Measurements from ENCODE around the gene SPRTN.

SPRTN gene

GRCh38 chr1:231338270-231339128 lies at the start of gene SPRTN:
TSS of gene SPRTN (plus strand) at chr1:231338293. CDS start at chr1:231338384, 91 bp downstream.
- no peaks in the 10 kb centered on the region for H3K27me3 ChIP-seq (ENCODE audit: control insufficient read depth, insufficient read depth, low read length)
- H3K27ac ChIP-seq (ENCODE audit: low read depth, low read length): peak within 1 kb of the TSS; percentile 62; the same call in 1 of the 2 replicates
- H3K4me3 ChIP-seq (ENCODE audit: low read depth, low read length): peak within 1 kb of the TSS; percentile 94
- no peaks in the 10 kb centered on the region for H3K9me3 ChIP-seq (ENCODE audit: control insufficient read depth, insufficient read depth, low read depth, low read length)
- H3K36me3 ChIP-seq (ENCODE audit: control insufficient read depth, insufficient read depth, low read length): peaks cover 16% of the 10 kb centered on the region
- peaks cover 31% of the 10 kb centered on the region for H3K4me1 ChIP-seq (ENCODE audit: control insufficient read depth, insufficient read depth, low read length)
- H3K9ac ChIP-seq (ENCODE audit: low read length): peak within 1 kb of the TSS; percentile 92

- H3K9me3 ChIP-seq (ENCODE audit: control insufficient read depth, insufficient read depth, low read depth, low read length): no peaks in the 10 kb centered on the region
- H3K4me3 ChIP-seq (ENCODE audit: low read depth, low read length): no peak overlapping the region
- H3K9ac ChIP-seq (ENCODE audit: low read length): no peak overlapping the region
- no peaks in the 10 kb centered on the region for H3K36me3 ChIP-seq (ENCODE audit: control insufficient read depth, insufficient read depth, low read length)
- H3K4me1 ChIP-seq (ENCODE audit: control insufficient read depth, insufficient read depth, low read length): no peaks in the 10 kb centered on the region
- no peaks in the 10 kb centered on the region for H3K27me3 ChIP-seq (ENCODE audit: control insufficient read depth, insufficient read depth, low read length)
- H3K27ac ChIP-seq (ENCODE audit: low read depth, low read length): no peak overlapping the region
These were observed 42.2 kb upstream of the SPRTN start for GRCh38 chr1:231295938-231296337.

GRCh38 chr1:231301990-231302389 lies 36.1 kb upstream of the SPRTN start:
- H3K27ac ChIP-seq (ENCODE audit: low read depth, low read length): no peak overlapping the region
- H3K27me3 ChIP-seq (ENCODE audit: control insufficient read depth, insufficient read depth, low read length): no peaks in the 10 kb centered on the region
- H3K4me3 ChIP-seq (ENCODE audit: low read depth, low read length): no peak overlapping the region
- H3K9me3 ChIP-seq (ENCODE audit: control insufficient read depth, insufficient read depth, low read depth, low read length): no peaks in the 10 kb centered on the region
- no peaks in the 10 kb centered on the region for H3K36me3 ChIP-seq (ENCODE audit: control insufficient read depth, insufficient read depth, low read length)
- H3K4me1 ChIP-seq (ENCODE audit: control insufficient read depth, insufficient read depth, low read length): no peaks in the 10 kb centered on the region
- no peak overlapping the region for H3K9ac ChIP-seq (ENCODE audit: low read length)

- Histone ChIP-seq H3K27me3 (ENCODE audit: control insufficient read depth, insufficient read depth, low read length) (no peaks in the 10 kb centered on the region), H3K9me3 (ENCODE audit: control insufficient read depth, insufficient read depth, low read depth, low read length) (no peaks in the 10 kb centered on the region), H3K27ac (ENCODE audit: low read depth, low read length) (no peak overlapping the region), H3K36me3 (ENCODE audit: control insufficient read depth, insufficient read depth, low read length) (no peaks in the 10 kb centered on the region), H3K4me1 (ENCODE audit: control insufficient read depth, insufficient read depth, low read length) (no peaks in the 10 kb centered on the region), H3K4me3 (ENCODE audit: low read depth, low read length) (no peak overlapping the region), H3K9ac (ENCODE audit: low read length) (no peak overlapping the region)
These were observed 27.6 kb upstream of the SPRTN start for GRCh38 chr1:231310391-231310934.

GRCh38 chr1:231311720-231312431 lies 26.2 kb upstream of the SPRTN start:
- Histone ChIP-seq H3K36me3 (ENCODE audit: control insufficient read depth, insufficient read depth, low read length) (no peaks in the 10 kb centered on the region), H3K4me1 (ENCODE audit: control insufficient read depth, insufficient read depth, low read length) (no peaks in the 10 kb centered on the region), H3K9ac (ENCODE audit: low read length) (no peak overlapping the region), H3K27me3 (ENCODE audit: control insufficient read depth, insufficient read depth, low read length) (no peaks in the 10 kb centered on the region), H3K27ac (ENCODE audit: low read depth, low read length) (no peak overlapping the region), H3K4me3 (ENCODE audit: low read depth, low read length) (no peak overlapping the region), H3K9me3 (ENCODE audit: control insufficient read depth, insufficient read depth, low read depth, low read length) (no peaks in the 10 kb centered on the region)

GRCh38 chr1:231312432-231312788 lies 25.7 kb upstream of the SPRTN start:
- no peaks in the 10 kb centered on the region for H3K4me1 ChIP-seq (ENCODE audit: control insufficient read depth, insufficient read depth, low read length)
- H3K27ac ChIP-seq (ENCODE audit: low read depth, low read length): no peak overlapping the region

GRCh38 chr1:231313661-231314060 lies 24.4 kb upstream of the SPRTN start:
- Histone ChIP-seq H3K36me3 (ENCODE audit: control insufficient read depth, insufficient read depth, low read length) (no peaks in the 10 kb centered on the region), H3K4me3 (ENCODE audit: low read depth, low read length) (no peak overlapping the region), H3K4me1 (ENCODE audit: control insufficient read depth, insufficient read depth, low read length) (no peaks in the 10 kb centered on the region), H3K27me3 (ENCODE audit: control insufficient read depth, insufficient read depth, low read length) (no peaks in the 10 kb centered on the region), H3K27ac (ENCODE audit: low read depth, low read length) (no peak overlapping the region), H3K9me3 (ENCODE audit: control insufficient read depth, insufficient read depth, low read depth, low read length) (0 out of 2 replicates have a peak, but pooled peaks cover 5% of the 10 kb centered on the region), H3K9ac (ENCODE audit: low read length) (no peak overlapping the region)

More at GRCh38 chr1:231312432-231312788, 25.7 kb upstream of the SPRTN start:
- Histone ChIP-seq H3K36me3 (ENCODE audit: control insufficient read depth, insufficient read depth, low read length) (no peaks in the 10 kb centered on the region), H3K4me3 (ENCODE audit: low read depth, low read length) (no peak overlapping the region), H3K9ac (ENCODE audit: low read length) (no peak overlapping the region), H3K27me3 (ENCODE audit: control insufficient read depth, insufficient read depth, low read length) (no peaks in the 10 kb centered on the region), H3K9me3 (ENCODE audit: control insufficient read depth, insufficient read depth, low read depth, low read length) (no peaks in the 10 kb centered on the region)

GRCh38 chr1:231315887-231316286 lies 22.2 kb upstream of the SPRTN start:
- Histone ChIP-seq H3K27me3 (ENCODE audit: control insufficient read depth, insufficient read depth, low read length) (no peaks in the 10 kb centered on the region), H3K9ac (ENCODE audit: low read length) (no peak overlapping the region), H3K4me1 (ENCODE audit: control insufficient read depth, insufficient read depth, low read length) (no peaks in the 10 kb centered on the region), H3K4me3 (ENCODE audit: low read depth, low read length) (no peak overlapping the region), H3K9me3 (ENCODE audit: control insufficient read depth, insufficient read depth, low read depth, low read length) (0 out of 2 replicates have a peak, but pooled peaks cover 5% of the 10 kb centered on the region), H3K36me3 (ENCODE audit: control insufficient read depth, insufficient read depth, low read length) (no peaks in the 10 kb centered on the region), H3K27ac (ENCODE audit: low read depth, low read length) (no peak overlapping the region)

GRCh38 chr1:231317306-231318014 lies 20.6 kb upstream of the SPRTN start:
- Histone ChIP-seq H3K27me3 (ENCODE audit: control insufficient read depth, insufficient read depth, low read length) (no peaks in the 10 kb centered on the region), H3K4me3 (ENCODE audit: low read depth, low read length) (no peak overlapping the region), H3K9ac (ENCODE audit: low read length) (no peak overlapping the region), H3K36me3 (ENCODE audit: control insufficient read depth, insufficient read depth, low read length) (no peaks in the 10 kb centered on the region), H3K4me1 (ENCODE audit: control insufficient read depth, insufficient read depth, low read length) (no peaks in the 10 kb centered on the region), H3K9me3 (ENCODE audit: control insufficient read depth, insufficient read depth, low read depth, low read length) (0 out of 2 replicates have a peak, but pooled peaks cover 5% of the 10 kb centered on the region), H3K27ac (ENCODE audit: low read depth, low read length) (no peak overlapping the region)

- Histone ChIP-seq H3K4me1 (ENCODE audit: control insufficient read depth, insufficient read depth, low read length) (no peaks in the 10 kb centered on the region), H3K9ac (ENCODE audit: low read length) (no peak overlapping the region), H3K27me3 (ENCODE audit: control insufficient read depth, insufficient read depth, low read length) (no peaks in the 10 kb centered on the region)
These were observed 20.1 kb upstream of the SPRTN start for GRCh38 chr1:231318015-231318355.

More at GRCh38 chr1:231318015-231318355, 20.1 kb upstream of the SPRTN start:
- Histone ChIP-seq H3K27ac (ENCODE audit: low read depth, low read length) (no peak overlapping the region), H3K4me3 (ENCODE audit: low read depth, low read length) (no peak overlapping the region), H3K9me3 (ENCODE audit: control insufficient read depth, insufficient read depth, low read depth, low read length) (0 out of 2 replicates have a peak, but pooled peaks cover 5% of the 10 kb centered on the region), H3K36me3 (ENCODE audit: control insufficient read depth, insufficient read depth, low read length) (no peaks in the 10 kb centered on the region)

Measured in HUES6 (cell line).